OCI-LY7 (cell line): Measurements from ENCODE around the gene FHIT.

Experiments used
- EZH2phosphoT487 ChIP-seq: fragments of 200-600 bp; sonication (generic); IDR thresholded peaks from 2 replicates; pipeline ENCODE4 v1.6.1; 2018; ENCODE audit warnings: low read depth, borderline replicate concordance, mild to moderate bottlenecking, mixed run types, antibody characterized with exemption, low read length, moderate library complexity, mixed read lengths
- TF ChIP-seq, protein P1 (sequence below): fragments of 200-600 bp; sonication (generic); conservative IDR thresholded peaks from 2 replicates; pipeline ENCODE4 v1.5.1; 2014; ENCODE audit warnings: mild to moderate bottlenecking, antibody characterized with exemption, low read length, moderate library complexity, mixed read lengths

GRCh38 chr3:60463685-60464084 lies 787.6 kb downstream of the FHIT start:
- TF ChIP-seq, protein P1, sequence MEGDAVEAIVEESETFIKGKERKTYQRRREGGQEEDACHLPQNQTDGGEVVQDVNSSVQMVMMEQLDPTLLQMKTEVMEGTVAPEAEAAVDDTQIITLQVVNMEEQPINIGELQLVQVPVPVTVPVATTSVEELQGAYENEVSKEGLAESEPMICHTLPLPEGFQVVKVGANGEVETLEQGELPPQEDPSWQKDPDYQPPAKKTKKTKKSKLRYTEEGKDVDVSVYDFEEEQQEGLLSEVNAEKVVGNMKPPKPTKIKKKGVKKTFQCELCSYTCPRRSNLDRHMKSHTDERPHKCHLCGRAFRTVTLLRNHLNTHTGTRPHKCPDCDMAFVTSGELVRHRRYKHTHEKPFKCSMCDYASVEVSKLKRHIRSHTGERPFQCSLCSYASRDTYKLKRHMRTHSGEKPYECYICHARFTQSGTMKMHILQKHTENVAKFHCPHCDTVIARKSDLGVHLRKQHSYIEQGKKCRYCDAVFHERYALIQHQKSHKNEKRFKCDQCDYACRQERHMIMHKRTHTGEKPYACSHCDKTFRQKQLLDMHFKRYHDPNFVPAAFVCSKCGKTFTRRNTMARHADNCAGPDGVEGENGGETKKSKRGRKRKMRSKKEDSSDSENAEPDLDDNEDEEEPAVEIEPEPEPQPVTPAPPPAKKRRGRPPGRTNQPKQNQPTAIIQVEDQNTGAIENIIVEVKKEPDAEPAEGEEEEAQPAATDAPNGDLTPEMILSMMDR: no peak
- TF ChIP-seq EZH2phosphoT487: no peak
